ENCODE data around the gene FAM20C. TPM values are rescaled to one million over a fixed set of nuclear protein-coding genes. Genes with fewer than 3 reads are reported as not detected.

FAM20C gene
- total RNA-seq, 1 donor from 2014 or later = 21.9 TPM

DNA sequence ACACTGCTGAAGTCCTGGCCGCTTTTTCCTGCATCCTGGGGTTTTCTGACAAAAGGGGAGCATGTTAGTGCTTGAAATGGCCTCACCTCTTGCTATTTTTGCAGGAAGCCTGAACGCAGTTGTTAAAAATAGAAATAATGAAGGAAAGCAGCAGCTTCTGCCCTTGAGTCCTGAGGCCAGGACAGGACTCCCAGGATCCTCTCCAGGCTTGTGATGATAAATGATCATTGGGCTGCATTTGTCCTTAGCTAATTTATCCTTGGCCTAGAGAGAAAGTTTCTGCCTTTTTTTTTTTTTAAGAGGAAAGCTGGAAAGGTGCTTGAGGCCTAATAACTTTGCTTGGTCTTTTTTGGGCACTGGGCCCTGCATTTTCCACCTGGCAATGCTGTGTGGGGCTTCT is 17.7 kb upstream of the FAM20C start:
- Mint-ChIP-seq H3K4me3 (no peak overlapping the region), H3K9me3 (no peaks in the 10 kb centered on the region), H3K27me3 (ENCODE audit: low read depth) (no peaks in the 10 kb centered on the region), H3K36me3 (ENCODE audit: low read depth) (no peaks in the 10 kb centered on the region), H3K4me1 (peaks cover 4% of the 10 kb centered on the region), H3K27ac (ENCODE audit: unreplicated experiment) (no peak overlapping the region)
- no peak for TF ChIP-seq CTCF (conservative IDR thresholded peaks at IDR 0.05)
- no peak for DNase-seq (ENCODE audit: low read depth, low spot score)

- H3K27ac Mint-ChIP-seq (ENCODE audit: unreplicated experiment) = no peak overlapping the region
- H3K4me3 Mint-ChIP-seq = no peak overlapping the region
- peaks cover 4% of the 10 kb centered on the region for H3K4me1 Mint-ChIP-seq
- DNase-seq (ENCODE audit: low read depth, low spot score) = no peak
- H3K9me3 Mint-ChIP-seq = no peaks in the 10 kb centered on the region
- no peaks in the 10 kb centered on the region for H3K27me3 Mint-ChIP-seq (ENCODE audit: low read depth)
- TF ChIP-seq CTCF (conservative IDR thresholded peaks at IDR 0.05) = no peak
- no peaks in the 10 kb centered on the region for H3K36me3 Mint-ChIP-seq (ENCODE audit: low read depth)
Observed at GRCh38 chr7:175955-176354, 16.4 kb upstream of the FAM20C start.

DNA sequence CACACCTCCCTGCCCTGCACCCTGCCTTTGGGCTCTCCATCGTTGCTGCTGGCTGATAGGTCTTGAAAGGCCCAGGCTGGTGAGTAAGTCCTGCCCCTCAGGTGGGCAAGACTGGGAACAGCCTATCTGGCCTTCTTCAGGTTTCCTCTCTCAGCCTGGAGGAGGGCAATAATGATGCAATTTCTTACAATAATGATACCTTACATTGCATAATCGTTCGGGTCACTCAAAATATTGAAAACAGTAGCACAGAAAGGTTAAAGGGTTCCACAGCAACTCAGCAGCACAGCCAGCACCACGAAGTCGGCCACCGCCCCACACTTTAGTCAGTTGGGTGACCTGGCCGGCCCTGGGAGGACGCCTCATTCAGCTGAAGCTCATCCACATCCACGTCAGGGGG is 16.0 kb upstream of the FAM20C start:
- no peak for DNase-seq (ENCODE audit: low read depth, low spot score)
- H3K36me3 Mint-ChIP-seq (ENCODE audit: low read depth) = no peaks in the 10 kb centered on the region
- no peak overlapping the region for H3K4me3 Mint-ChIP-seq
- peaks cover 4% of the 10 kb centered on the region for H3K4me1 Mint-ChIP-seq
- no peak overlapping the region for H3K27ac Mint-ChIP-seq (ENCODE audit: unreplicated experiment)
- H3K9me3 Mint-ChIP-seq = no peaks in the 10 kb centered on the region
- H3K27me3 Mint-ChIP-seq (ENCODE audit: low read depth) = no peaks in the 10 kb centered on the region
- TF ChIP-seq CTCF (conservative IDR thresholded peaks at IDR 0.05) = no peak

DNA sequence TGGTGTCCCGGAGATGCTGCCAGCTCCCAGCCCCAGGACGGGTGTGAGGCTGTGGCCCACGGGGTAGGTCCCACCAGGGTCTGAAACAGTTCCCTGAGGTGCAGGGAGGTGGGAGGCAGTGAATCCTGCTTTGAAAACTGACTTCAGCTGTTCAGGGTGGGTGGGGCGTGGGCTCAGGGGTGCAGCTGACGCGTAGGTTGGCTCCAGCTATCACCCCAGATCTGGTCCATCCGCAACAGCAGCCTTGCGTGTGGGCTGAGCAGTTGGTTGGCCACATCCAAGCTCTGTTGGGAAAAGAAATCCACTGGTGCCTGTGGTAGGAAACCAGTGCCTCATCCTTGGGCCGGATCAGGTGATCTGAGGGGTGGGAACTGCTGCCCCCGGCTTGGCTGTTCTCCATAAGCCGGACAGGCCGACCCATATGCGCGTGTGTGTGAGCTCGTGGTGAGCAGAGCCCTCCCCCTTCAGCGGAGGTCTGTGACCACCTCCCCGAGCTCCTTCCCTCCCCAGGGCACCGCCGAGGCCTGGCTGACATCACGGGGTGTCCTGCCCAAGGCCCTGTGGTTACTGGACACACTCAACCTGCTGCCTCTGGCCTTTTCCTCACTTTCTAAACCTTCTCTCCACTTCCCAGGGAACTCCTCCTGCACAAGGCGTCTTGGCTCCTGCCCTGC is 15.4 kb upstream of the FAM20C start:
- TF ChIP-seq CTCF (conservative IDR thresholded peaks at IDR 0.05) = no peak
- H3K27ac Mint-ChIP-seq (ENCODE audit: unreplicated experiment) = no peak overlapping the region
- H3K27me3 Mint-ChIP-seq (ENCODE audit: low read depth) = no peaks in the 10 kb centered on the region
- no peaks in the 10 kb centered on the region for H3K36me3 Mint-ChIP-seq (ENCODE audit: low read depth)
- H3K9me3 Mint-ChIP-seq = no peaks in the 10 kb centered on the region
- no peak overlapping the region for H3K4me3 Mint-ChIP-seq
- H3K4me1 Mint-ChIP-seq = peaks cover under 1% of the 10 kb centered on the region
- DNase-seq (ENCODE audit: low read depth, low spot score) = no peak

DNA sequence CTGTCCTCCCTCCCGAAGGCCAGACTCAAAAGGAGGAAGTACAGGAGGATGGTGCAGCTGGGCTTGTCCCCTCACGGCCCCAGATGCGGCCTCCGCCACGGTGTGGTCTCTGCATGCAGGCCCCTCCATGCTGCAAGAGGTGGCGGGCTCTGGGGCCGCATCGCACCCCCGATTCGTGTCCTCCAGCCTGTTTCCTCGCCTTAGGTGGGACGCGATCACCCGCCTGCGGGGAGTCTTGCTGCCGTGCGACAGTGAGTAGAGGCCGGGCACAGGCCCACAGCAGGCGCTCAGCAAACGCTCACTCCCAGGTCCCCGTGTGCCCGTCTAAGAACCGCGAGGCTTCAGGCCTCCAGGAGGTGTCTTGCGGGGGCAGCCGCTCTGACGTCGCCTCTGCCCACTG is 13.9 kb upstream of the FAM20C start:
- Mint-ChIP-seq H3K27me3 (ENCODE audit: low read depth) (no peaks in the 10 kb centered on the region), H3K36me3 (ENCODE audit: low read depth) (no peaks in the 10 kb centered on the region), H3K4me1 (no peaks in the 10 kb centered on the region), H3K9me3 (no peaks in the 10 kb centered on the region), H3K4me3 (no peak overlapping the region), H3K27ac (ENCODE audit: unreplicated experiment) (peak overlapping the region; percentile 58)
- DNase-seq (ENCODE audit: low read depth, low spot score) = no peak
- TF ChIP-seq CTCF (conservative IDR thresholded peaks at IDR 0.05) = no peak
